ENCODE measurements around the gene ASPSCR1. TPM values are rescaled to one million over a fixed set of nuclear protein-coding genes. Genes with fewer than 3 reads are reported as not detected.

The ASPSCR1 gene
- total RNA-seq, 4 donors from 2014 or later = 10.1 to 21.0 (median 17.1) TPM

- WGBS, 2 donors = 72 to 84% methylated on average over 2 to 9 of the region's 14 CpGs
- DNase-seq = no peak
- TF ChIP-seq POLR2A (IDR thresholded peaks at IDR 0.05) (no peak), CTCF (IDR thresholded peaks at IDR 0.05) (no peak)
Observed at GRCh38 chr17:81933178-81933699, 44.2 kb upstream of the ASPSCR1 start.

GRCh38 chr17:81934098-81934757, 43.2 kb upstream of the ASPSCR1 start:
- peaks cover 12 to 37% (median 15%) of the 10 kb centered on the region in 3 donors for H3K4me1 ChIP-seq
- H3K27ac ChIP-seq = no peak overlapping the region
- TF ChIP-seq CTCF (IDR thresholded peaks at IDR 0.05) (no peak), POLR2A (IDR thresholded peaks at IDR 0.05) (no peak)
- 87% methylated on average over 12 of the region's 23 CpGs; no CpG with 5 or more reads in 1 of the 2 donors for WGBS, 2 donors
- DNase-seq = no peak
- H3K9me3 ChIP-seq = no peaks in the 10 kb centered on the region
- H3K36me3 ChIP-seq = no peaks in the 10 kb centered on the region
- H3K4me3 ChIP-seq = no peak overlapping the region
- intact Hi-C loops (cut with DNase I) = no loop called here
- H3K27me3 ChIP-seq = peaks cover 0 to 40% (median 0%) of the 10 kb centered on the region in 4 donors

More at GRCh38 chr17:81933178-81933699, 44.2 kb upstream of the ASPSCR1 start:
- Histone ChIP-seq H3K27me3 (peaks cover 0 to 37% (median 0%) of the 10 kb centered on the region in 4 donors), H3K4me3 (no peak overlapping the region), H3K27ac (no peak overlapping the region), H3K4me1 (peaks cover 20 to 47% (median 22%) of the 10 kb centered on the region in 3 donors), H3K36me3 (no peaks in the 10 kb centered on the region), H3K9me3 (no peaks in the 10 kb centered on the region)
- intact Hi-C loops (cut with DNase I) = no loop called here

GRCh38 chr17:81934850-81935708, 42.4 kb upstream of the ASPSCR1 start:
- Histone ChIP-seq H3K4me1 (peaks cover 15 to 46% (median 18%) of the 10 kb centered on the region in 3 donors), H3K27ac (no peak overlapping the region), H3K4me3 (no peak overlapping the region), H3K27me3 (peaks cover 0 to 44% (median 0%) of the 10 kb centered on the region in 4 donors), H3K9me3 (no peaks in the 10 kb centered on the region), H3K36me3 (no peaks in the 10 kb centered on the region)
- no peak for TF ChIP-seq POLR2A (IDR thresholded peaks at IDR 0.05)
- TF ChIP-seq CTCF (IDR thresholded peaks at IDR 0.05) = no peak
- intact Hi-C loops (cut with DNase I) = no loop called here
- no peak for DNase-seq
- 90 to 95% methylated on average over 11 to 23 of the region's 38 CpGs for WGBS, 2 donors

- H3K4me3 ChIP-seq = no peak overlapping the region
- 90% methylated on average over 5 to 6 of the region's 6 CpGs for WGBS, 2 donors
- H3K4me1 ChIP-seq = peaks cover 15 to 48% (median 20%) of the 10 kb centered on the region in 3 donors
- H3K36me3 ChIP-seq = no peaks in the 10 kb centered on the region
- no peaks in the 10 kb centered on the region for H3K9me3 ChIP-seq
- H3K27me3 ChIP-seq = peaks cover 0 to 50% (median 0%) of the 10 kb centered on the region in 4 donors
- no peak for DNase-seq
- intact Hi-C loops (cut with DNase I) = no loop called here
- H3K27ac ChIP-seq = no peak overlapping the region
- TF ChIP-seq POLR2A (IDR thresholded peaks at IDR 0.05) (no peak), CTCF (IDR thresholded peaks at IDR 0.05) (no peak)
Observed at GRCh38 chr17:81935709-81936084, 41.7 kb upstream of the ASPSCR1 start.

GRCh38 chr17:81939218-81939617, 38.2 kb upstream of the ASPSCR1 start:
- TF ChIP-seq CTCF (IDR thresholded peaks at IDR 0.05) (no peak), POLR2A (IDR thresholded peaks at IDR 0.05) (no peak)
- 77% methylated on average over 2 of the region's 15 CpGs; no CpG with 5 or more reads in 1 of the 2 donors for WGBS, 2 donors
- Histone ChIP-seq H3K36me3 (no peaks in the 10 kb centered on the region), H3K27me3 (peaks cover 0 to 58% (median 0%) of the 10 kb centered on the region in 4 donors), H3K27ac (no peak overlapping the region), H3K4me1 (peaks cover 8 to 41% (median 20%) of the 10 kb centered on the region in 3 donors), H3K4me3 (no peak overlapping the region), H3K9me3 (no peaks in the 10 kb centered on the region)
- DNase-seq = no peak
- intact Hi-C loops (cut with DNase I) = no loop called here

Measured in esophagus squamous epithelium (tissue), 5 donors.